H9 (cell line): ENCODE measurements around the gene KIAA1614. TPM values are rescaled to one million over a fixed set of nuclear protein-coding genes. Genes with fewer than 3 reads are reported as not detected.

Experiments used
- DNase-seq: peaks from one replicate; pipeline ENCODE4 v3.0.0-alpha.2; 2017
- H2AFZ ChIP-seq: one replicate; pipeline ENCODE4 v1.6.1; 2013; ENCODE audit warnings: mild to moderate bottlenecking, low read length, control low read depth, moderate library complexity
- H2AK5ac ChIP-seq: 2 replicates; pipeline ENCODE4 v1.6.1; 2013; ENCODE audit warnings: low read length, control low read depth, mixed read lengths; ENCODE audit not compliant: insufficient read length
- H2BK120ac ChIP-seq: one replicate; pipeline ENCODE4 v1.6.1; 2013; ENCODE audit warnings: low read depth, mild to moderate bottlenecking, low read length, control low read depth, inconsistent platforms; ENCODE audit not compliant: poor library complexity, severe bottlenecking
- H2BK12ac ChIP-seq: 2 replicates; pipeline ENCODE4 v1.6.1; 2013; ENCODE audit warnings: low read length, control low read depth, mixed read lengths, low read depth; ENCODE audit not compliant: insufficient read length
- H2BK15ac ChIP-seq: 2 replicates; pipeline ENCODE4 v1.6.1; 2013; ENCODE audit warnings: low read depth, low read length, control low read depth
- H2BK20ac ChIP-seq: one replicate; pipeline ENCODE4 v1.6.1; 2013; ENCODE audit warnings: low read depth, mild to moderate bottlenecking, low read length, control low read depth, inconsistent platforms; ENCODE audit not compliant: poor library complexity, severe bottlenecking
- H2BK5ac ChIP-seq: 2 replicates; pipeline ENCODE4 v1.6.1; 2013; ENCODE audit warnings: low read length, control low read depth, mixed read lengths; ENCODE audit not compliant: insufficient read length
- H3K14ac ChIP-seq: 2 replicates; pipeline ENCODE4 v1.6.1; 2013; ENCODE audit warnings: low read length, control low read depth; ENCODE audit not compliant: insufficient read depth
- H3K18ac ChIP-seq: 2 replicates; pipeline ENCODE4 v1.6.1; 2013; ENCODE audit warnings: low read depth, mild to moderate bottlenecking, mixed read lengths, low read length, control low read depth; ENCODE audit not compliant: insufficient read length
- H3K23ac ChIP-seq: 2 replicates; pipeline ENCODE4 v1.6.1; 2013; ENCODE audit warnings: low read length, control low read depth, mixed read lengths, low read depth; ENCODE audit not compliant: insufficient read length
- H3K23me2 ChIP-seq: 2 replicates; pipeline ENCODE4 v1.6.1; 2013; ENCODE audit warnings: low read depth, mild to moderate bottlenecking, mixed read lengths, low read length, control low read depth; ENCODE audit not compliant: insufficient read length, poor library complexity, severe bottlenecking
- H3K27ac ChIP-seq: 2 replicates; pipeline ENCODE4 v1.5.1; 2013; ENCODE audit warnings: low read length, control low read depth, mixed read lengths, low read depth; ENCODE audit not compliant: insufficient read length
- H3K27me3 ChIP-seq: 2 replicates; pipeline ENCODE4 v1.6.1; 2013; ENCODE audit warnings: low read length, control low read depth, inconsistent platforms; ENCODE audit not compliant: insufficient read depth
- H3K4ac ChIP-seq: 2 replicates; pipeline ENCODE4 v1.6.1; 2013; ENCODE audit warnings: low read depth, mild to moderate bottlenecking, control low read depth, inconsistent platforms, low read length, moderate library complexity
- H3K4me1 ChIP-seq: 2 replicates; pipeline ENCODE4 v1.6.1; 2013; ENCODE audit warnings: low read length, control low read depth, inconsistent platforms; ENCODE audit not compliant: insufficient read depth
- H3K4me2 ChIP-seq: 2 replicates; pipeline ENCODE4 v1.6.1; 2013; ENCODE audit warnings: low read length, control low read depth, mixed read lengths; ENCODE audit not compliant: insufficient read length, insufficient read depth
- H3K56ac ChIP-seq: 2 replicates; pipeline ENCODE4 v1.6.1; 2013; ENCODE audit warnings: low read depth, mild to moderate bottlenecking, mixed read lengths, low read length, control low read depth; ENCODE audit not compliant: insufficient read length
- H3K79me1 ChIP-seq: 2 replicates; pipeline ENCODE4 v1.6.1; 2013; ENCODE audit warnings: low read depth, mild to moderate bottlenecking, moderate library complexity, low read length, control low read depth, inconsistent platforms; ENCODE audit not compliant: insufficient read depth, poor library complexity, severe bottlenecking
- H3K79me2 ChIP-seq: 2 replicates; pipeline ENCODE4 v1.6.1; 2013; ENCODE audit warnings: low read length, control low read depth, inconsistent platforms; ENCODE audit not compliant: insufficient read depth
- H3K9ac ChIP-seq: 2 replicates; pipeline ENCODE4 v1.6.1; 2013; ENCODE audit warnings: low read length, control low read depth, mixed read lengths; ENCODE audit not compliant: insufficient read length; ENCODE audit errors: extremely low read depth
- H3K9me3 ChIP-seq: one replicate; pipeline ENCODE4 v1.6.1; 2013; ENCODE audit warnings: low read depth, low read length, inconsistent platforms; ENCODE audit not compliant: control insufficient read depth
- H3T11ph ChIP-seq: one replicate; pipeline ENCODE4 v1.6.1; 2013; ENCODE audit warnings: mild to moderate bottlenecking, low read length, control low read depth, inconsistent platforms
- H4K20me1 ChIP-seq: one replicate; pipeline ENCODE4 v1.6.1; 2013; ENCODE audit not compliant: control insufficient read depth, insufficient read length, insufficient read depth
- H4K5ac ChIP-seq: 2 replicates; pipeline ENCODE4 v1.6.1; 2013; ENCODE audit warnings: low read depth, mild to moderate bottlenecking, mixed read lengths, low read length, control low read depth; ENCODE audit not compliant: insufficient read length
- H4K8ac ChIP-seq: replicated peaks from 2 replicates; pipeline ENCODE4 v1.6.1; 2013; ENCODE audit warnings: low read length, control low read depth, mixed read lengths, low read depth; ENCODE audit not compliant: insufficient read length
- H4K91ac ChIP-seq: 2 replicates; pipeline ENCODE4 v1.6.1; 2013; ENCODE audit warnings: low read depth, mild to moderate bottlenecking, moderate library complexity, mixed read lengths, low read length, control low read depth; ENCODE audit not compliant: insufficient read length
- H3K27ac Mint-ChIP-seq, 3 experiments: 2 replicates in 2 of 3; 3 replicates in 1 of 3; pipeline ENCODE4 v1.8.0; 2020 to 2021; ENCODE audit warnings: mixed read lengths in 3 of 3, mild to moderate bottlenecking in 1 of 3, moderate library complexity in 1 of 3
- H3K27me3 Mint-ChIP-seq: 2 replicates; pipeline ENCODE4 v1.8.0; 2021; ENCODE audit warnings: low read depth, mild to moderate bottlenecking, moderate library complexity, mixed read lengths
- H3K36me3 Mint-ChIP-seq, 3 experiments: 2 replicates in 2 of 3; 3 replicates in 1 of 3; pipeline ENCODE4 v1.8.0; 2020 to 2021; ENCODE audit warnings: low read depth in 3 of 3, mixed read lengths in 3 of 3; ENCODE audit not compliant: insufficient read depth in 1 of 3
- H3K4me1 Mint-ChIP-seq, 2 experiments: 2 replicates each; pipeline ENCODE4 v1.8.0; 2020; ENCODE audit warnings: mixed read lengths in 2 of 2
- H3K4me3 Mint-ChIP-seq, 2 experiments: 2 replicates in 1 of 2; 3 replicates in 1 of 2; pipeline ENCODE4 v1.8.0; 2020 to 2021; ENCODE audit warnings: mild to moderate bottlenecking in 2 of 2, mixed read lengths in 2 of 2, moderate library complexity in 1 of 2
- H3K9me3 Mint-ChIP-seq, 2 experiments: 2 replicates in 1 of 2; 3 replicates in 1 of 2; pipeline ENCODE4 v1.8.0; 2020; ENCODE audit warnings: mild to moderate bottlenecking in 2 of 2, mixed read lengths in 2 of 2, moderate library complexity in 1 of 2
- WGBS: extraction: QIAGEN DNeasy Blood & Tissue Kit; methylation state at CpG from one replicate; pipeline ENCODE4 v1.1.7; 2013; ENCODE audit warnings: missing lambda C conversion rate, low lambda C conversion rate, mixed read lengths; ENCODE audit not compliant: insufficient read length; ENCODE audit errors: extremely low coverage; 5-methylcytosine and 5-hydroxymethylcytosine counted together
- total RNA-seq: library from RNA; stranded (reverse); gene quantifications from 2 replicates; pipeline ENCODE4 v1.2.1, GENCODE V29; 2021
- TF ChIP-seq, protein P1 (sequence below): fragments of 200-600 bp; sonication (generic); conservative IDR thresholded peaks from 3 replicates; pipeline ENCODE4 v1.8.0; 2021; ENCODE audit warnings: antibody characterized with exemption, mild to moderate bottlenecking

Gene KIAA1614
- total RNA-seq, 1 experiment from 2014 or later = 1.3 TPM

- no peaks in the 10 kb centered on the region for H4K20me1 ChIP-seq
- Mint-ChIP-seq H3K27ac (no peak overlapping the region), H3K27me3 (no peaks in the 10 kb centered on the region), H3K4me3 (no peak overlapping the region), H3K36me3 (peaks cover 0 to 24% (median 4%) of the 10 kb centered on the region in 3 experiments; a peak in 5 of 7 replicates), H3K4me1 (peaks cover 22 to 40% of the 10 kb centered on the region in 2 experiments), H3K9me3 (no peaks in the 10 kb centered on the region)
- H3K18ac ChIP-seq = no peak overlapping the region
- no peak overlapping the region for H3K4me2 ChIP-seq
- no peaks in the 10 kb centered on the region for H3K79me2 ChIP-seq
- no peak overlapping the region for H2BK20ac ChIP-seq
- no peak overlapping the region for H2BK12ac ChIP-seq
- H3K9me3 ChIP-seq = no peaks in the 10 kb centered on the region
- no peak overlapping the region for H2BK15ac ChIP-seq
- TF ChIP-seq, protein P1, sequence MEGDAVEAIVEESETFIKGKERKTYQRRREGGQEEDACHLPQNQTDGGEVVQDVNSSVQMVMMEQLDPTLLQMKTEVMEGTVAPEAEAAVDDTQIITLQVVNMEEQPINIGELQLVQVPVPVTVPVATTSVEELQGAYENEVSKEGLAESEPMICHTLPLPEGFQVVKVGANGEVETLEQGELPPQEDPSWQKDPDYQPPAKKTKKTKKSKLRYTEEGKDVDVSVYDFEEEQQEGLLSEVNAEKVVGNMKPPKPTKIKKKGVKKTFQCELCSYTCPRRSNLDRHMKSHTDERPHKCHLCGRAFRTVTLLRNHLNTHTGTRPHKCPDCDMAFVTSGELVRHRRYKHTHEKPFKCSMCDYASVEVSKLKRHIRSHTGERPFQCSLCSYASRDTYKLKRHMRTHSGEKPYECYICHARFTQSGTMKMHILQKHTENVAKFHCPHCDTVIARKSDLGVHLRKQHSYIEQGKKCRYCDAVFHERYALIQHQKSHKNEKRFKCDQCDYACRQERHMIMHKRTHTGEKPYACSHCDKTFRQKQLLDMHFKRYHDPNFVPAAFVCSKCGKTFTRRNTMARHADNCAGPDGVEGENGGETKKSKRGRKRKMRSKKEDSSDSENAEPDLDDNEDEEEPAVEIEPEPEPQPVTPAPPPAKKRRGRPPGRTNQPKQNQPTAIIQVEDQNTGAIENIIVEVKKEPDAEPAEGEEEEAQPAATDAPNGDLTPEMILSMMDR = no peak
- H3K9ac ChIP-seq = no peak overlapping the region
- no peak overlapping the region for H3K56ac ChIP-seq
- H3K23ac ChIP-seq = no peak overlapping the region
- no peaks in the 10 kb centered on the region for H3K4me1 ChIP-seq
- no peak overlapping the region for H4K5ac ChIP-seq
- H4K91ac ChIP-seq = no peak overlapping the region
- H2AK5ac ChIP-seq = no peak overlapping the region
- H3K27me3 ChIP-seq = no peaks in the 10 kb centered on the region
- H3K14ac ChIP-seq = no peak overlapping the region
- H3T11ph ChIP-seq = no peak overlapping the region
- H2BK120ac ChIP-seq = no peak overlapping the region
- H3K23me2 ChIP-seq = no peaks in the 10 kb centered on the region
- H2AFZ ChIP-seq = no peak overlapping the region
- H3K27ac ChIP-seq = no peak overlapping the region
- DNase-seq = peak; percentile 48
- no peaks in the 10 kb centered on the region for H3K79me1 ChIP-seq
- no CpG with 5 or more reads among the region's 15 CpGs for WGBS
- no peak overlapping the region for H4K8ac ChIP-seq
- H3K4ac ChIP-seq = no peak overlapping the region
- no peak overlapping the region for H2BK5ac ChIP-seq
Observed at GRCh38 chr1:180945151-180945550, 32.5 kb downstream of the KIAA1614 start.
